H9 (cell line): ENCODE results near the gene SRSF4. TPM values are rescaled to one million over a fixed set of nuclear protein-coding genes. Genes with fewer than 3 reads are reported as not detected.

Source experiments
- DNase-seq: peaks from one replicate; pipeline ENCODE4 v3.0.0-alpha.2; 2017
- H2AFZ ChIP-seq: one replicate; pipeline ENCODE4 v1.6.1; 2013; ENCODE audit warnings: mild to moderate bottlenecking, low read length, control low read depth, moderate library complexity
- H2AK5ac ChIP-seq: 2 replicates; pipeline ENCODE4 v1.6.1; 2013; ENCODE audit warnings: low read length, control low read depth, mixed read lengths; ENCODE audit not compliant: insufficient read length
- H2BK120ac ChIP-seq: one replicate; pipeline ENCODE4 v1.6.1; 2013; ENCODE audit warnings: low read depth, mild to moderate bottlenecking, low read length, control low read depth, inconsistent platforms; ENCODE audit not compliant: poor library complexity, severe bottlenecking
- H2BK12ac ChIP-seq: 2 replicates; pipeline ENCODE4 v1.6.1; 2013; ENCODE audit warnings: low read length, control low read depth, mixed read lengths, low read depth; ENCODE audit not compliant: insufficient read length
- H2BK15ac ChIP-seq: 2 replicates; pipeline ENCODE4 v1.6.1; 2013; ENCODE audit warnings: low read depth, low read length, control low read depth
- H2BK20ac ChIP-seq: one replicate; pipeline ENCODE4 v1.6.1; 2013; ENCODE audit warnings: low read depth, mild to moderate bottlenecking, low read length, control low read depth, inconsistent platforms; ENCODE audit not compliant: poor library complexity, severe bottlenecking
- H2BK5ac ChIP-seq: 2 replicates; pipeline ENCODE4 v1.6.1; 2013; ENCODE audit warnings: low read length, control low read depth, mixed read lengths; ENCODE audit not compliant: insufficient read length
- H3K14ac ChIP-seq: 2 replicates; pipeline ENCODE4 v1.6.1; 2013; ENCODE audit warnings: low read length, control low read depth; ENCODE audit not compliant: insufficient read depth
- H3K18ac ChIP-seq: 2 replicates; pipeline ENCODE4 v1.6.1; 2013; ENCODE audit warnings: low read depth, mild to moderate bottlenecking, mixed read lengths, low read length, control low read depth; ENCODE audit not compliant: insufficient read length
- H3K23ac ChIP-seq: 2 replicates; pipeline ENCODE4 v1.6.1; 2013; ENCODE audit warnings: low read length, control low read depth, mixed read lengths, low read depth; ENCODE audit not compliant: insufficient read length
- H3K23me2 ChIP-seq: 2 replicates; pipeline ENCODE4 v1.6.1; 2013; ENCODE audit warnings: low read depth, mild to moderate bottlenecking, mixed read lengths, low read length, control low read depth; ENCODE audit not compliant: insufficient read length, poor library complexity, severe bottlenecking
- H3K27ac ChIP-seq: 2 replicates; pipeline ENCODE4 v1.5.1; 2013; ENCODE audit warnings: low read length, control low read depth, mixed read lengths, low read depth; ENCODE audit not compliant: insufficient read length
- H3K27me3 ChIP-seq: 2 replicates; pipeline ENCODE4 v1.6.1; 2013; ENCODE audit warnings: low read length, control low read depth, inconsistent platforms; ENCODE audit not compliant: insufficient read depth
- H3K4ac ChIP-seq: 2 replicates; pipeline ENCODE4 v1.6.1; 2013; ENCODE audit warnings: low read depth, mild to moderate bottlenecking, control low read depth, inconsistent platforms, low read length, moderate library complexity
- H3K4me1 ChIP-seq: 2 replicates; pipeline ENCODE4 v1.6.1; 2013; ENCODE audit warnings: low read length, control low read depth, inconsistent platforms; ENCODE audit not compliant: insufficient read depth
- H3K4me2 ChIP-seq: 2 replicates; pipeline ENCODE4 v1.6.1; 2013; ENCODE audit warnings: low read length, control low read depth, mixed read lengths; ENCODE audit not compliant: insufficient read length, insufficient read depth
- H3K56ac ChIP-seq: 2 replicates; pipeline ENCODE4 v1.6.1; 2013; ENCODE audit warnings: low read depth, mild to moderate bottlenecking, mixed read lengths, low read length, control low read depth; ENCODE audit not compliant: insufficient read length
- H3K79me1 ChIP-seq: 2 replicates; pipeline ENCODE4 v1.6.1; 2013; ENCODE audit warnings: low read depth, mild to moderate bottlenecking, moderate library complexity, low read length, control low read depth, inconsistent platforms; ENCODE audit not compliant: insufficient read depth, poor library complexity, severe bottlenecking
- H3K79me2 ChIP-seq: 2 replicates; pipeline ENCODE4 v1.6.1; 2013; ENCODE audit warnings: low read length, control low read depth, inconsistent platforms; ENCODE audit not compliant: insufficient read depth
- H3K9ac ChIP-seq: 2 replicates; pipeline ENCODE4 v1.6.1; 2013; ENCODE audit warnings: low read length, control low read depth, mixed read lengths; ENCODE audit not compliant: insufficient read length; ENCODE audit errors: extremely low read depth
- H3K9me3 ChIP-seq: one replicate; pipeline ENCODE4 v1.6.1; 2013; ENCODE audit warnings: low read depth, low read length, inconsistent platforms; ENCODE audit not compliant: control insufficient read depth
- H3T11ph ChIP-seq: one replicate; pipeline ENCODE4 v1.6.1; 2013; ENCODE audit warnings: mild to moderate bottlenecking, low read length, control low read depth, inconsistent platforms
- H4K20me1 ChIP-seq: one replicate; pipeline ENCODE4 v1.6.1; 2013; ENCODE audit not compliant: control insufficient read depth, insufficient read length, insufficient read depth
- H4K5ac ChIP-seq: 2 replicates; pipeline ENCODE4 v1.6.1; 2013; ENCODE audit warnings: low read depth, mild to moderate bottlenecking, mixed read lengths, low read length, control low read depth; ENCODE audit not compliant: insufficient read length
- H4K8ac ChIP-seq: replicated peaks from 2 replicates; pipeline ENCODE4 v1.6.1; 2013; ENCODE audit warnings: low read length, control low read depth, mixed read lengths, low read depth; ENCODE audit not compliant: insufficient read length
- H4K91ac ChIP-seq: 2 replicates; pipeline ENCODE4 v1.6.1; 2013; ENCODE audit warnings: low read depth, mild to moderate bottlenecking, moderate library complexity, mixed read lengths, low read length, control low read depth; ENCODE audit not compliant: insufficient read length
- H3K27ac Mint-ChIP-seq, 3 experiments: 2 replicates in 2 of 3; 3 replicates in 1 of 3; pipeline ENCODE4 v1.8.0; 2020 to 2021; ENCODE audit warnings: mixed read lengths in 3 of 3, mild to moderate bottlenecking in 1 of 3, moderate library complexity in 1 of 3
- H3K27me3 Mint-ChIP-seq: 2 replicates; pipeline ENCODE4 v1.8.0; 2021; ENCODE audit warnings: low read depth, mild to moderate bottlenecking, moderate library complexity, mixed read lengths
- H3K36me3 Mint-ChIP-seq, 3 experiments: 2 replicates in 2 of 3; 3 replicates in 1 of 3; pipeline ENCODE4 v1.8.0; 2020 to 2021; ENCODE audit warnings: low read depth in 3 of 3, mixed read lengths in 3 of 3; ENCODE audit not compliant: insufficient read depth in 1 of 3
- H3K4me1 Mint-ChIP-seq, 2 experiments: 2 replicates each; pipeline ENCODE4 v1.8.0; 2020; ENCODE audit warnings: mixed read lengths in 2 of 2
- H3K4me3 Mint-ChIP-seq, 2 experiments: 2 replicates in 1 of 2; 3 replicates in 1 of 2; pipeline ENCODE4 v1.8.0; 2020 to 2021; ENCODE audit warnings: mild to moderate bottlenecking in 2 of 2, mixed read lengths in 2 of 2, moderate library complexity in 1 of 2
- H3K9me3 Mint-ChIP-seq, 2 experiments: 2 replicates in 1 of 2; 3 replicates in 1 of 2; pipeline ENCODE4 v1.8.0; 2020; ENCODE audit warnings: mild to moderate bottlenecking in 2 of 2, mixed read lengths in 2 of 2, moderate library complexity in 1 of 2
- WGBS: extraction: QIAGEN DNeasy Blood & Tissue Kit; methylation state at CpG from one replicate; pipeline ENCODE4 v1.1.7; 2013; ENCODE audit warnings: missing lambda C conversion rate, low lambda C conversion rate, mixed read lengths; ENCODE audit not compliant: insufficient read length; ENCODE audit errors: extremely low coverage; 5-methylcytosine and 5-hydroxymethylcytosine counted together
- total RNA-seq: library from RNA; stranded (reverse); gene quantifications from 2 replicates; pipeline ENCODE4 v1.2.1, GENCODE V29; 2021
- TF ChIP-seq, protein P1 (sequence below): fragments of 200-600 bp; sonication (generic); conservative IDR thresholded peaks from 3 replicates; pipeline ENCODE4 v1.8.0; 2021; ENCODE audit warnings: antibody characterized with exemption, mild to moderate bottlenecking

Gene SRSF4
- total RNA-seq, 1 experiment from 2014 or later, result 90.6 TPM

- no peak overlapping the region for H3K4ac ChIP-seq
- H3K18ac ChIP-seq, result no peak overlapping the region
- H3K9ac ChIP-seq, result no peak overlapping the region
- no peak overlapping the region for H3K4me3 Mint-ChIP-seq
- no peaks in the 10 kb centered on the region for H3K27me3 ChIP-seq
- no peaks in the 10 kb centered on the region for H3K79me2 ChIP-seq
- TF ChIP-seq, protein P1, sequence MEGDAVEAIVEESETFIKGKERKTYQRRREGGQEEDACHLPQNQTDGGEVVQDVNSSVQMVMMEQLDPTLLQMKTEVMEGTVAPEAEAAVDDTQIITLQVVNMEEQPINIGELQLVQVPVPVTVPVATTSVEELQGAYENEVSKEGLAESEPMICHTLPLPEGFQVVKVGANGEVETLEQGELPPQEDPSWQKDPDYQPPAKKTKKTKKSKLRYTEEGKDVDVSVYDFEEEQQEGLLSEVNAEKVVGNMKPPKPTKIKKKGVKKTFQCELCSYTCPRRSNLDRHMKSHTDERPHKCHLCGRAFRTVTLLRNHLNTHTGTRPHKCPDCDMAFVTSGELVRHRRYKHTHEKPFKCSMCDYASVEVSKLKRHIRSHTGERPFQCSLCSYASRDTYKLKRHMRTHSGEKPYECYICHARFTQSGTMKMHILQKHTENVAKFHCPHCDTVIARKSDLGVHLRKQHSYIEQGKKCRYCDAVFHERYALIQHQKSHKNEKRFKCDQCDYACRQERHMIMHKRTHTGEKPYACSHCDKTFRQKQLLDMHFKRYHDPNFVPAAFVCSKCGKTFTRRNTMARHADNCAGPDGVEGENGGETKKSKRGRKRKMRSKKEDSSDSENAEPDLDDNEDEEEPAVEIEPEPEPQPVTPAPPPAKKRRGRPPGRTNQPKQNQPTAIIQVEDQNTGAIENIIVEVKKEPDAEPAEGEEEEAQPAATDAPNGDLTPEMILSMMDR, result no peak
- H3K27me3 Mint-ChIP-seq, result no peaks in the 10 kb centered on the region
- no peak overlapping the region for H4K5ac ChIP-seq
- no peak overlapping the region for H3K23ac ChIP-seq
- H2BK120ac ChIP-seq, result no peak overlapping the region
- no peaks in the 10 kb centered on the region for H3K9me3 Mint-ChIP-seq
- no peak overlapping the region for H4K91ac ChIP-seq
- H4K8ac ChIP-seq, result no peak overlapping the region
- peak overlapping the region; percentile 4 to 28 (median 9); a peak in 4 of 7 replicates for H3K27ac Mint-ChIP-seq
- WGBS, result no CpG with 5 or more reads among the region's 35 CpGs
- no peak overlapping the region for H3K4me2 ChIP-seq
- H3K56ac ChIP-seq, result no peak overlapping the region
- DNase-seq, result no peak
- no peak overlapping the region for H3K27ac ChIP-seq
- H2BK5ac ChIP-seq, result no peak overlapping the region
- no peaks in the 10 kb centered on the region for H3K9me3 ChIP-seq
- no peak overlapping the region for H3K14ac ChIP-seq
- no peak overlapping the region for H2BK12ac ChIP-seq
- no peak overlapping the region for H2BK20ac ChIP-seq
- no peaks in the 10 kb centered on the region for H3K4me1 ChIP-seq
- H2AK5ac ChIP-seq, result no peak overlapping the region
- no peaks in the 10 kb centered on the region for H3K23me2 ChIP-seq
- H3T11ph ChIP-seq, result no peak overlapping the region
- H3K4me1 Mint-ChIP-seq, result no peaks in the 10 kb centered on the region; a peak in 1 of 4 replicates
- H2AFZ ChIP-seq, result no peak overlapping the region
- peaks cover 66 to 93% (median 83%) of the 10 kb centered on the region in 3 experiments; a peak in 6 of 7 replicates for H3K36me3 Mint-ChIP-seq
- peaks cover 3% of the 10 kb centered on the region for H4K20me1 ChIP-seq
- no peaks in the 10 kb centered on the region for H3K79me1 ChIP-seq
- no peak overlapping the region for H2BK15ac ChIP-seq
These were observed 32.8 kb downstream of the SRSF4 start for GRCh38 chr1:29148656-29149491.
